Keratinocyte (primary cell): ENCODE measurements around the gene CLK4. TPM values are rescaled to one million over a fixed set of nuclear protein-coding genes. Genes with fewer than 3 reads are reported as not detected.

Experiments
- DNase-seq: peaks from one replicate; pipeline ENCODE4 v3.0.0-alpha.2; 2011; ENCODE audit warnings: low read depth, missing footprints, low spot score
- FAIRE-seq: peaks from 2 replicates; lab custom pipeline; 2011; peaks lifted over from hg19 to GRCh38; lab: Jason Lieb, UNC
- H2AFZ ChIP-seq: 2 replicates; pipeline ENCODE4 v1.6.0; 2012; ENCODE audit warnings: low read length, control low read depth, inconsistent platforms; ENCODE audit not compliant: control insufficient read depth
- H3K27ac ChIP-seq: 2 replicates; pipeline ENCODE4 v1.5.1; 2011; ENCODE audit warnings: low read length; ENCODE audit not compliant: control insufficient read depth, insufficient read depth
- H3K27me3 ChIP-seq: 3 replicates; pipeline ENCODE4 v1.6.0; 2011; ENCODE audit warnings: low read length; ENCODE audit not compliant: control insufficient read depth, insufficient read depth; ENCODE audit errors: extremely low read depth
- H3K36me3 ChIP-seq, 2 experiments: 2 replicates in 1 of 2; 3 replicates in 1 of 2; pipeline ENCODE4 v1.5.1; 2011; ENCODE audit warnings: low read length in 2 of 2, mild to moderate bottlenecking in 1 of 2; ENCODE audit not compliant: control insufficient read depth in 2 of 2, insufficient read depth in 2 of 2; ENCODE audit errors: extremely low read depth in 1 of 2
- H3K4me1 ChIP-seq: 3 replicates; pipeline ENCODE4 v1.5.1; 2011; ENCODE audit warnings: low read length; ENCODE audit not compliant: control insufficient read depth, insufficient read depth; ENCODE audit errors: extremely low read depth
- H3K4me2 ChIP-seq: 3 replicates; pipeline ENCODE4 v1.6.0; 2011; ENCODE audit warnings: low read depth, low read length; ENCODE audit not compliant: control insufficient read depth, insufficient read depth; ENCODE audit errors: extremely low read depth
- H3K4me3 ChIP-seq, 3 experiments: fragments of 200-600 bp in 1 of 3; sonication (generic) in 1 of 3; 2 replicates in 2 of 3; 3 replicates in 1 of 3; pipeline ENCODE4 v1.5.1; 2011 to 2016; ENCODE audit warnings: low read length in 3 of 3, mild to moderate bottlenecking in 3 of 3, control low read depth in 2 of 3, inconsistent platforms in 1 of 3, low read depth in 1 of 3, mixed read lengths in 1 of 3, mixed run types in 1 of 3, moderate library complexity in 1 of 3; ENCODE audit not compliant: control insufficient read depth in 2 of 3, insufficient read depth in 2 of 3; ENCODE audit errors: extremely low read depth in 1 of 3
- H3K79me2 ChIP-seq: 2 replicates; pipeline ENCODE4 v1.6.0; 2012; ENCODE audit warnings: low read length; ENCODE audit not compliant: control insufficient read depth, insufficient read depth
- H3K9ac ChIP-seq: 3 replicates; pipeline ENCODE4 v1.6.0; 2011; ENCODE audit warnings: low read length; ENCODE audit not compliant: control insufficient read depth, insufficient read depth; ENCODE audit errors: extremely low read depth
- H3K9me1 ChIP-seq: 3 replicates; pipeline ENCODE4 v1.6.0; 2011; ENCODE audit warnings: low read length; ENCODE audit not compliant: control insufficient read depth, insufficient read depth; ENCODE audit errors: extremely low read depth
- H3K9me3 ChIP-seq: 2 replicates; pipeline ENCODE4 v1.5.1; 2012; ENCODE audit warnings: low read depth, low read length; ENCODE audit not compliant: control insufficient read depth
- H4K20me1 ChIP-seq: 3 replicates; pipeline ENCODE4 v1.6.0; 2011; ENCODE audit warnings: low read length; ENCODE audit not compliant: control insufficient read depth, insufficient read depth; ENCODE audit errors: extremely low read depth
- EZH2 ChIP-seq: IDR thresholded peaks from one replicate; pipeline ENCODE4 v1.6.1; 2012; ENCODE audit warnings: inconsistent platforms, mild to moderate bottlenecking, low read length, moderate library complexity
- dilution Hi-C: fragments of 300-500 bp; cut with MboI; formaldehyde crosslinking; loops from one replicate; pipeline ENCODE4 v1.7.0; 2020; ENCODE audit warnings: low sequenced_read_pairs; ENCODE audit not compliant: extremely low pct_ligation_motif_present
- polyA plus RNA-seq, 5 experiments: library from polyadenylated mRNA; depleted of rRNA in 3 of 5; stranded (reverse) in 3 of 5; stranded (forward) in 1 of 5; unstranded in 1 of 5; fragments of >200 nt; gene quantifications; 1 replicate in 1 of 5; 2 replicates in 3 of 5; 3 replicates in 1 of 5; pipeline versions ENCODE4 v1.2.1 to v1.2.3, GENCODE V29; 2011 to 2012; ENCODE audit warnings: missing spikeins in 2 of 5, low read depth in 1 of 5, low replicate concordance in 1 of 5
- TF ChIP-seq, protein P1 (sequence below), 3 experiments: IDR thresholded peaks in 1 of 3; conservative IDR thresholded peaks in 1 of 3; optimal IDR thresholded peaks in 1 of 3; 2 replicates in 2 of 3; 3 replicates in 1 of 3; pipeline versions ENCODE3 to v1.5.1; 2011; ENCODE audit warnings: low read length in 3 of 3, mild to moderate bottlenecking in 3 of 3, moderate library complexity in 2 of 3, control low read depth in 1 of 3, inconsistent platforms in 1 of 3; ENCODE audit not compliant: insufficient read depth in 2 of 3; ENCODE audit errors: extremely low read depth in 1 of 3

The CLK4 gene
- polyA plus RNA-seq, 1 donor (not counting 4 experiments of a cell fraction or from before 2014, with no cell fraction given) = 17.3 TPM

DNA sequence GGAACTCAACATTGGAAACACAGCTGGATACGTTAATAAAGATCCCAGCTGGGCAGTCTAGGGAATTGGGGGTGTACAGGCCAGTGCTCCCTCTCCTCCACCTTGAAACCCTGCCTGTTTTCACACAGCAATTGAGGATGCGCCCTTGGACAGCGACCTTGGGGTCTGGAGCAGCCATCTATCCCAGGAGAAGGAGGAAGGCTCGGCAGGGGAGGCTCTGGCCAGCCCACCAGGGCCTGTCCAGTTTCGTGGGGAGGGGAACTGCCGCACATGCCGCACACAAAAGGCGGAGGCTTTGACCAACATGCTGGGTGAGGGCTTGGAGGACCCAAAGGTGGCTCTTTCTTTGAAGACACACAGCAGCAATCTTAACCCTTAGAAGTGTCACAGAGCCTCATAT is 38.1 kb downstream of the CLK4 start:
- H3K4me2 ChIP-seq = no peak overlapping the region
- no peak overlapping the region for H2AFZ ChIP-seq
- dilution Hi-C loops = no loop called here
- peaks cover 19% of the 10 kb centered on the region for H3K4me1 ChIP-seq
- FAIRE-seq (no peak), DNase-seq (no peak)
- H3K36me3 ChIP-seq = no peaks in the 10 kb centered on the region
- H3K9me1 ChIP-seq = no peaks in the 10 kb centered on the region
- no peaks in the 10 kb centered on the region for H4K20me1 ChIP-seq
- H3K4me3 ChIP-seq = no peak overlapping the region
- no peaks in the 10 kb centered on the region for H3K79me2 ChIP-seq
- no peak for TF ChIP-seq EZH2
- TF ChIP-seq, protein P1, sequence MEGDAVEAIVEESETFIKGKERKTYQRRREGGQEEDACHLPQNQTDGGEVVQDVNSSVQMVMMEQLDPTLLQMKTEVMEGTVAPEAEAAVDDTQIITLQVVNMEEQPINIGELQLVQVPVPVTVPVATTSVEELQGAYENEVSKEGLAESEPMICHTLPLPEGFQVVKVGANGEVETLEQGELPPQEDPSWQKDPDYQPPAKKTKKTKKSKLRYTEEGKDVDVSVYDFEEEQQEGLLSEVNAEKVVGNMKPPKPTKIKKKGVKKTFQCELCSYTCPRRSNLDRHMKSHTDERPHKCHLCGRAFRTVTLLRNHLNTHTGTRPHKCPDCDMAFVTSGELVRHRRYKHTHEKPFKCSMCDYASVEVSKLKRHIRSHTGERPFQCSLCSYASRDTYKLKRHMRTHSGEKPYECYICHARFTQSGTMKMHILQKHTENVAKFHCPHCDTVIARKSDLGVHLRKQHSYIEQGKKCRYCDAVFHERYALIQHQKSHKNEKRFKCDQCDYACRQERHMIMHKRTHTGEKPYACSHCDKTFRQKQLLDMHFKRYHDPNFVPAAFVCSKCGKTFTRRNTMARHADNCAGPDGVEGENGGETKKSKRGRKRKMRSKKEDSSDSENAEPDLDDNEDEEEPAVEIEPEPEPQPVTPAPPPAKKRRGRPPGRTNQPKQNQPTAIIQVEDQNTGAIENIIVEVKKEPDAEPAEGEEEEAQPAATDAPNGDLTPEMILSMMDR (optimal IDR thresholded peaks at IDR 0.05 in 1 of 3, IDR thresholded peaks at IDR 0.05 in 1 of 3, conservative IDR thresholded peaks at IDR 0.05 in 1 of 3; ENCODE audit: extremely low read depth in 1 of 3, insufficient read depth in 2 of 3, low read length in 3 of 3) = no peak
- peaks cover 3% of the 10 kb centered on the region for H3K9me3 ChIP-seq
- H3K27ac ChIP-seq = no peak overlapping the region
- no peak overlapping the region for H3K9ac ChIP-seq
- peaks cover 24% of the 10 kb centered on the region for H3K27me3 ChIP-seq

DNA sequence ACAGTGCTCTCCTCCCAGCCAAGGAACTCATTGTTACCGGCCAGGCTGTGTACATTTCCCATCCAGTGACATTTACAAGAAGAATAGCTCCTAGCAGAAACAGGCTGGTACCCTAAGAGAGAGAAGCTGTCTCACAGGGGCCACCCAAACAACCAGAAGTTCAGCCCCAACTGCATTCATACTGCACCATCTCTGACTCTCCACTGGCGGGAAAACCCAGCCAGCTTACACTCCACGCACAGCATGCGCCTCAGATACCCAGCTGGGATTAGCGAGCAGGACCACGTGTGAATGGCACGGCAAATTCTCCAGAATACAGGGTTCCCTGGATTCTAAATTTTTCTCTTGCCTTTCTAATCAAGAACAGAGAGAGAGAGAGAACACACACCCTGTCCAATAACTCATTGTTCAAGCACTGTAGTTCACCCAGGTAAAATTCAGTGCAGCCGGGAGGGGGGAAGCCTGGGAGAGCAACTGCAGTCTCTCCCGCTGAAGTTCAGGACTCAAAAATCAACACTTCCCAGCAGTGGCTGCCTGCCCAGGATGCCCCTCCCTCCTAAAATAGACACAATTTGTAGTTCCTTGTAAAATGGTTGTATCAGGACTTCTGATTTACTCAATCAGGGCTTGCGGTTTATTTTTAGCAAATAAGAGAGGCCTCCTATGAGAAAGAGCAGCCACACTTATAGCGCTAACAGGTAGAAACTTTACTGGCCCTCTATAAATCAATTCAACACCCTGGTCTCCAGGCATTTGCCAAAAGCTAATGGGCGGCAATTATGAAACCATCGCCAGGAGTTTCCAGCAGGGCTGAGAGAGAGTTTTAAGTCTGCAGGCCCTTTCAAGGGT is 38.9 kb downstream of the CLK4 start:
- H3K4me2 ChIP-seq = no peak overlapping the region
- H3K79me2 ChIP-seq = no peaks in the 10 kb centered on the region
- H3K4me3 ChIP-seq = no peak overlapping the region
- no peaks in the 10 kb centered on the region for H3K9me1 ChIP-seq
- H3K27me3 ChIP-seq = peaks cover 24% of the 10 kb centered on the region
- peaks cover 19% of the 10 kb centered on the region for H3K4me1 ChIP-seq
- DNase-seq (no peak), FAIRE-seq (no peak)
- no peaks in the 10 kb centered on the region for H3K36me3 ChIP-seq
- TF ChIP-seq EZH2 = no peak
- TF ChIP-seq, protein P1 (optimal IDR thresholded peaks at IDR 0.05 in 1 of 3, IDR thresholded peaks at IDR 0.05 in 1 of 3, conservative IDR thresholded peaks at IDR 0.05 in 1 of 3; ENCODE audit: extremely low read depth in 1 of 3, insufficient read depth in 2 of 3, low read length in 3 of 3) = no peak
- H3K9me3 ChIP-seq = peaks cover 3% of the 10 kb centered on the region
- H3K27ac ChIP-seq = no peak overlapping the region
- no peaks in the 10 kb centered on the region for H4K20me1 ChIP-seq
- H3K9ac ChIP-seq = no peak overlapping the region
- dilution Hi-C loops = no loop called here
- H2AFZ ChIP-seq = no peak overlapping the region
